ENCODE data around the gene LTBP3. TPM values are rescaled to one million over a fixed set of nuclear protein-coding genes. Genes with fewer than 3 reads are reported as not detected.

The LTBP3 gene
- polyA plus RNA-seq, 1 experiment: 25.3 TPM

- no peak for DNase-seq (ENCODE audit: low read depth, low spot score)
- no peak overlapping the region for H3K27ac ChIP-seq (ENCODE audit: low read depth, low read length)
- ChIA-PET CTCF (interaction anchor here (1.4 kb wide), 1 partner anchor 22 kb away, joined by 3 read pairs; no protein-coding TSS in a partner anchor), POLR2A (no interaction called here)
- H3K27me3 ChIP-seq (ENCODE audit: control insufficient read depth, insufficient read depth, low read length): no peaks in the 10 kb centered on the region
- no peak for TF ChIP-seq CTCF (IDR thresholded peaks at IDR 0.05; ENCODE audit: low read depth, low read length)
- no peak overlapping the region for H3K4me3 ChIP-seq (ENCODE audit: low read depth, low read length)
- H3K9me3 ChIP-seq (ENCODE audit: control insufficient read depth, insufficient read depth, low read length): no peaks in the 10 kb centered on the region
Observed at GRCh38 chr11:65563601-65564000, 5.4 kb upstream of the LTBP3 start.

- no peak for DNase-seq (ENCODE audit: low read depth, low spot score)
- Histone ChIP-seq H3K27ac (ENCODE audit: low read depth, low read length) (no peak overlapping the region), H3K4me3 (ENCODE audit: low read depth, low read length) (no peak overlapping the region), H3K27me3 (ENCODE audit: control insufficient read depth, insufficient read depth, low read length) (no peaks in the 10 kb centered on the region), H3K9me3 (ENCODE audit: control insufficient read depth, insufficient read depth, low read length) (no peaks in the 10 kb centered on the region)
- TF ChIP-seq CTCF (IDR thresholded peaks at IDR 0.05; ENCODE audit: low read depth, low read length): no peak
- ChIA-PET CTCF (interaction anchor here (2.7 to 3.0 kb wide), 2 partner anchors 9 to 22 kb away, joined by 20 to 28 read pairs; partner anchors contain the start of genes FAM89B and ZNRD2), POLR2A (no interaction called here)
Observed at GRCh38 chr11:65562788-65563187, 4.6 kb upstream of the LTBP3 start.

DNA sequence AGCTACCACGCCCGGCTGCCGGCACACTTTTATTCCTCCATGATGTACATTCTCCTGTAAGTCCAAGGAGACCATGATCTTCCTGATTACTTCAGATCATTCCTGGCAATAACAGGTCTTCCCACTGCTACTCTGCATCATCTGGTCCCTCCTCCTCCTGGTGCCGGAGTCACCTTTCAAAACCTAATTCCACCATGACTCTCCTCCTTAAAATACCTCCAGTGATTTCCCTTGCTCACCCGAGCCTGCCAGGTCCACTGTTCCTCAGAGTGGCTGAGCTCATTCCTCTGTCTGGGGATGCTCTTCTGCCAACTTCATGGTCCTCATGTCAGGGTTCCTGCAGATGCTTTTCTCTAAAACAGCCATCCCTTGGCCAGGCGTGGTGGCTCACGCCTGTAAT is 3.9 kb upstream of the LTBP3 start:
- no peak for DNase-seq (ENCODE audit: low read depth, low spot score)
- H3K27me3 ChIP-seq (ENCODE audit: control insufficient read depth, insufficient read depth, low read length): no peaks in the 10 kb centered on the region
- CTCF ChIA-PET: interaction anchor here (2.7 to 3.0 kb wide), 2 partner anchors 10 to 21 kb away, joined by 20 to 28 read pairs; partner anchors contain the start of genes FAM89B and ZNRD2
- H3K4me3 ChIP-seq (ENCODE audit: low read depth, low read length): no peak overlapping the region
- H3K27ac ChIP-seq (ENCODE audit: low read depth, low read length): no peak overlapping the region
- no peaks in the 10 kb centered on the region for H3K9me3 ChIP-seq (ENCODE audit: control insufficient read depth, insufficient read depth, low read length)
- no peak for TF ChIP-seq CTCF (IDR thresholded peaks at IDR 0.05; ENCODE audit: low read depth, low read length)
- POLR2A ChIA-PET: no interaction called here

- H3K9me3 ChIP-seq (ENCODE audit: control insufficient read depth, insufficient read depth, low read length): no peaks in the 10 kb centered on the region
- CTCF ChIA-PET: interaction anchor here (0.8 to 3.0 kb wide), 4 partner anchors 9 to 33 kb away, joined by 3 to 28 read pairs (median 14); partner anchors contain the start of genes FAM89B and ZNRD2
- TF ChIP-seq CTCF (IDR thresholded peaks at IDR 0.05; ENCODE audit: low read depth, low read length): no peak
- no peak for DNase-seq (ENCODE audit: low read depth, low spot score)
- H3K27ac ChIP-seq (ENCODE audit: low read depth, low read length): peak overlapping the region; percentile 11
- H3K27me3 ChIP-seq (ENCODE audit: control insufficient read depth, insufficient read depth, low read length): no peaks in the 10 kb centered on the region
- POLR2A ChIA-PET: interaction anchor here (0.6 to 2.3 kb wide), 7 partner anchors 9 to 297 kb away, joined by 3 to 8 read pairs (median 4); partner anchors contain the start of genes CFL1, FAM89B, NEAT1 and ZNRD2
- no peak overlapping the region for H3K4me3 ChIP-seq (ENCODE audit: low read depth, low read length)
Observed at GRCh38 chr11:65560555-65561418, 2.6 kb upstream of the LTBP3 start.
